Panc1 (cell line): ENCODE results near the gene PNRC1. TPM values are rescaled to one million over a fixed set of nuclear protein-coding genes. Genes with fewer than 3 reads are reported as not detected.

Experiments used
- ATAC-seq: fragments of 200-7000 bp; cut with Tn5 transposase; 2 replicates; pipeline ENCODE4 v1.9.1; 2020; ENCODE audit warnings: mild to moderate bottlenecking, moderate library complexity
- BruUV-seq: library from RNA; stranded (reverse); fragments of 400-500 nt; replicated peaks from 2 replicates; lab custom pipeline; 2021; lab: Mats Ljungman, UMichigan
- CTCF ChIA-PET: fragments of 300-600 bp; sonication (Branson Sonifier 250); formaldehyde crosslinking; loops from one replicate; lab custom pipeline; 2022; ENCODE audit warnings: antibody characterized with exemption; lab: Charles Lee
- POLR2A ChIA-PET: fragments of 300-600 bp; sonication (Branson Sonifier 250); formaldehyde crosslinking; loops from one replicate; lab custom pipeline; 2022; ENCODE audit warnings: antibody characterized with exemption; lab: Charles Lee
- DNase-seq: peaks from one replicate; pipeline ENCODE4 v3.0.0-alpha.2; 2010; ENCODE audit warnings: low read depth, low spot score
- H3K27ac ChIP-seq: 2 replicates; pipeline ENCODE4 v1.5.1; 2011; ENCODE audit warnings: mild to moderate bottlenecking, low read length, inconsistent platforms
- H3K27me3 ChIP-seq: fragments of 200-500 bp; sonication (Bioruptor generic); 2 replicates; pipeline ENCODE4 v1.6.0; 2014; ENCODE audit warnings: low read length, inconsistent platforms; ENCODE audit not compliant: control insufficient read depth, insufficient read depth
- H3K36me3 ChIP-seq: fragments of 200-500 bp; sonication (Bioruptor generic); 2 replicates; pipeline ENCODE4 v1.5.1; 2014; ENCODE audit warnings: inconsistent platforms, mild to moderate bottlenecking, low read length, moderate library complexity; ENCODE audit not compliant: control insufficient read depth, insufficient read depth
- H3K4me1 ChIP-seq: 2 replicates; pipeline ENCODE4 v1.5.1; 2011; ENCODE audit warnings: inconsistent platforms, mild to moderate bottlenecking, low read length, moderate library complexity; ENCODE audit not compliant: control insufficient read depth, insufficient read depth
- H3K4me3 ChIP-seq, 2 experiments: 2 replicates each; pipeline ENCODE4 v1.5.1; 2011 to 2012; ENCODE audit warnings: low read depth in 2 of 2, low read length in 2 of 2, mild to moderate bottlenecking in 2 of 2, inconsistent platforms in 1 of 2, moderate library complexity in 1 of 2
- H3K9me3 ChIP-seq: fragments of 200-500 bp; sonication (Bioruptor generic); 2 replicates; pipeline ENCODE4 v1.5.1; 2014; ENCODE audit warnings: low read depth, mild to moderate bottlenecking, inconsistent platforms, low read length, moderate library complexity; ENCODE audit not compliant: control insufficient read depth, insufficient read depth
- POLR2AphosphoS5 ChIP-seq: IDR thresholded peaks from 2 replicates; pipeline ENCODE4 v1.6.1; 2012; ENCODE audit warnings: mild to moderate bottlenecking, low read depth, low read length, moderate library complexity
- SIN3A ChIP-seq: IDR thresholded peaks from 2 replicates; pipeline ENCODE4 v1.6.1; 2012; ENCODE audit warnings: low read depth, mild to moderate bottlenecking, low read length, moderate library complexity, borderline replicate concordance; ENCODE audit not compliant: insufficient read depth
- TCF7L2 ChIP-seq: IDR thresholded peaks from 2 replicates; pipeline ENCODE4 v1.6.1; 2011; ENCODE audit warnings: mild to moderate bottlenecking, low read depth, low read length, inconsistent platforms
- in situ Hi-C: cut with HindIII; loops from 2 replicates; pipeline ENCODE4 v1.10.0; 2016; ENCODE audit warnings: low sequenced_read_pairs, low pct_unique_long_range_greater_than_20kb
- intact Hi-C: fragments of 100-400 bp; cut with micrococcal nuclease; formaldehyde crosslinking; loops from one replicate; pipeline ENCODE4 v1.10.0; 2022; ENCODE audit not compliant: unreplicated experiment
- total RNA-seq: library from RNA; stranded (reverse); gene quantifications from one replicate; pipeline ENCODE4 v1.2.1, GENCODE V29; 2021; ENCODE audit not compliant: unreplicated experiment
- TF ChIP-seq, protein P1 (sequence below): fragments of 450-650 bp; IDR thresholded peaks from 2 replicates; pipeline ENCODE4 v1.5.1; 2017; ENCODE audit warnings: mild to moderate bottlenecking
- TF ChIP-seq, protein P2 (sequence below), 2 experiments: IDR thresholded peaks; 2 replicates each; pipeline ENCODE4 v1.6.1; 2011 to 2012; ENCODE audit warnings: low read depth in 2 of 2, control low read depth in 1 of 2, low read length in 1 of 2, mild to moderate bottlenecking in 1 of 2, moderate library complexity in 1 of 2; ENCODE audit not compliant: insufficient read depth in 1 of 2

PNRC1 gene
- total RNA-seq, 1 experiment from 2014 or later: 63.5 TPM

DNA sequence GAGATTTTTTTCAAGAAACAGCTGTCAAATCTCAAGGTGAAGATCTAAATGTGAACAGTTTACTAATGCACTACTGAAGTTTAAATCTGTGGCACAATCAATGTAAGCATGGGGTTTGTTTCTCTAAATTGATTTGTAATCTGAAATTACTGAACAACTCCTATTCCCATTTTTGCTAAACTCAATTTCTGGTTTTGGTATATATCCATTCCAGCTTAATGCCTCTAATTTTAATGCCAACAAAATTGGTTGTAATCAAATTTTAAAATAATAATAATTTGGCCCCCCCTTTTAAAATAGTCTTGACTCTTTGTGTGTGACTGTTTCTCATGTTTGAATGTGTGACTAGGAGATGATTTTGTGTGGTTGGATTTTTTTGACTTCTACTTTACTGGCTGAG lies 4.0 kb downstream of the PNRC1 start:
- no TSS peak for BruUV-seq

DNA sequence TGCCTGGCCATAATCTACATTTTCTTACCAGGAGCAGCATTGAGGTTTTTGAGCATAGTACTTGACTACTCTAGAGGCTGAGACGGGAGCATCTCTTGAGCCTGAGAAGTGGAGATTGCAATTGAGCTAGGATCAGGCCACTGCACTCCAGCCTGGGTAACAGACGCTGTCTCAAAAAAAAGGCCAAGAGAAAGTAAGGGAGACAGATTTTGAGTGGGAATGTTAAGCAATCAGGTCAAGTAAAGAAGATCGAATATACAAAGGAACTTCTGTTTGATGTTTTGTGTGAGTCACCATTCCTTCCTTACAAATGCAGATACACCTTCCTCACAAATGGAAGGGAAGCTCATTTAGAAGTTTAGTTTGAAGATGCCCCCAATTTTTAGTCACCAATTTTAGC lies 4.4 kb downstream of the PNRC1 start:
- no peak for ATAC-seq
- intact Hi-C loops (no loop called here), in situ Hi-C loops (no loop called here)
- Histone ChIP-seq H3K4me1 (peaks cover 10% of the 10 kb centered on the region; the same call in 1 of the 2 replicates), H3K36me3 (peaks cover 26% of the 10 kb centered on the region), H3K4me3 (no peak overlapping the region), H3K27ac (no peak overlapping the region), H3K27me3 (no peaks in the 10 kb centered on the region), H3K9me3 (no peaks in the 10 kb centered on the region)
- DNase-seq: no peak
- BruUV-seq: no TSS peak
- ChIA-PET POLR2A (no interaction called here), CTCF (no interaction called here)
- no peak for TF ChIP-seq TCF7L2
- TF ChIP-seq, protein P1, sequence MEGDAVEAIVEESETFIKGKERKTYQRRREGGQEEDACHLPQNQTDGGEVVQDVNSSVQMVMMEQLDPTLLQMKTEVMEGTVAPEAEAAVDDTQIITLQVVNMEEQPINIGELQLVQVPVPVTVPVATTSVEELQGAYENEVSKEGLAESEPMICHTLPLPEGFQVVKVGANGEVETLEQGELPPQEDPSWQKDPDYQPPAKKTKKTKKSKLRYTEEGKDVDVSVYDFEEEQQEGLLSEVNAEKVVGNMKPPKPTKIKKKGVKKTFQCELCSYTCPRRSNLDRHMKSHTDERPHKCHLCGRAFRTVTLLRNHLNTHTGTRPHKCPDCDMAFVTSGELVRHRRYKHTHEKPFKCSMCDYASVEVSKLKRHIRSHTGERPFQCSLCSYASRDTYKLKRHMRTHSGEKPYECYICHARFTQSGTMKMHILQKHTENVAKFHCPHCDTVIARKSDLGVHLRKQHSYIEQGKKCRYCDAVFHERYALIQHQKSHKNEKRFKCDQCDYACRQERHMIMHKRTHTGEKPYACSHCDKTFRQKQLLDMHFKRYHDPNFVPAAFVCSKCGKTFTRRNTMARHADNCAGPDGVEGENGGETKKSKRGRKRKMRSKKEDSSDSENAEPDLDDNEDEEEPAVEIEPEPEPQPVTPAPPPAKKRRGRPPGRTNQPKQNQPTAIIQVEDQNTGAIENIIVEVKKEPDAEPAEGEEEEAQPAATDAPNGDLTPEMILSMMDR: no peak
- TF ChIP-seq SIN3A: no peak
- TF ChIP-seq, protein P2, sequence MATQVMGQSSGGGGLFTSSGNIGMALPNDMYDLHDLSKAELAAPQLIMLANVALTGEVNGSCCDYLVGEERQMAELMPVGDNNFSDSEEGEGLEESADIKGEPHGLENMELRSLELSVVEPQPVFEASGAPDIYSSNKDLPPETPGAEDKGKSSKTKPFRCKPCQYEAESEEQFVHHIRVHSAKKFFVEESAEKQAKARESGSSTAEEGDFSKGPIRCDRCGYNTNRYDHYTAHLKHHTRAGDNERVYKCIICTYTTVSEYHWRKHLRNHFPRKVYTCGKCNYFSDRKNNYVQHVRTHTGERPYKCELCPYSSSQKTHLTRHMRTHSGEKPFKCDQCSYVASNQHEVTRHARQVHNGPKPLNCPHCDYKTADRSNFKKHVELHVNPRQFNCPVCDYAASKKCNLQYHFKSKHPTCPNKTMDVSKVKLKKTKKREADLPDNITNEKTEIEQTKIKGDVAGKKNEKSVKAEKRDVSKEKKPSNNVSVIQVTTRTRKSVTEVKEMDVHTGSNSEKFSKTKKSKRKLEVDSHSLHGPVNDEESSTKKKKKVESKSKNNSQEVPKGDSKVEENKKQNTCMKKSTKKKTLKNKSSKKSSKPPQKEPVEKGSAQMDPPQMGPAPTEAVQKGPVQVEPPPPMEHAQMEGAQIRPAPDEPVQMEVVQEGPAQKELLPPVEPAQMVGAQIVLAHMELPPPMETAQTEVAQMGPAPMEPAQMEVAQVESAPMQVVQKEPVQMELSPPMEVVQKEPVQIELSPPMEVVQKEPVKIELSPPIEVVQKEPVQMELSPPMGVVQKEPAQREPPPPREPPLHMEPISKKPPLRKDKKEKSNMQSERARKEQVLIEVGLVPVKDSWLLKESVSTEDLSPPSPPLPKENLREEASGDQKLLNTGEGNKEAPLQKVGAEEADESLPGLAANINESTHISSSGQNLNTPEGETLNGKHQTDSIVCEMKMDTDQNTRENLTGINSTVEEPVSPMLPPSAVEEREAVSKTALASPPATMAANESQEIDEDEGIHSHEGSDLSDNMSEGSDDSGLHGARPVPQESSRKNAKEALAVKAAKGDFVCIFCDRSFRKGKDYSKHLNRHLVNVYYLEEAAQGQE (IDR thresholded peaks at IDR 0.05; ENCODE audit: insufficient read depth in 1 of 2, low read depth in 2 of 2, low read length in 1 of 2): no peak
- no peak for TF ChIP-seq POLR2AphosphoS5

More for the DNA sequence above, 4.0 kb downstream of the PNRC1 start:
- POLR2A ChIA-PET: no interaction called here
- CTCF ChIA-PET: no interaction called here
- peaks cover 10% of the 10 kb centered on the region for H3K4me1 ChIP-seq
- intact Hi-C loops (no loop called here), in situ Hi-C loops (no loop called here)
- TF ChIP-seq POLR2AphosphoS5: no peak
- TF ChIP-seq TCF7L2: no peak
- TF ChIP-seq, protein P2 (IDR thresholded peaks at IDR 0.05; ENCODE audit: insufficient read depth in 1 of 2, low read depth in 2 of 2, low read length in 1 of 2): no peak
- no peak for TF ChIP-seq SIN3A
- TF ChIP-seq, protein P1: no peak
- peaks cover 26% of the 10 kb centered on the region for H3K36me3 ChIP-seq
- DNase-seq (no peak), ATAC-seq (no peak)
- no peaks in the 10 kb centered on the region for H3K9me3 ChIP-seq
- H3K27ac ChIP-seq: no peak overlapping the region
- H3K4me3 ChIP-seq: no peak overlapping the region
- H3K27me3 ChIP-seq: no peaks in the 10 kb centered on the region
